Measurements from ENCODE around the gene BPIFB1. TPM values are rescaled to one million over a fixed set of nuclear protein-coding genes. Genes with fewer than 3 reads are reported as not detected.

BPIFB1 gene
- total and polyA plus RNA-seq, 2 of the 13 experiments (the other 11 are each of a cell fraction or from before 2014, with no cell fraction given): 0.82 to 4.4 TPM

DNA sequence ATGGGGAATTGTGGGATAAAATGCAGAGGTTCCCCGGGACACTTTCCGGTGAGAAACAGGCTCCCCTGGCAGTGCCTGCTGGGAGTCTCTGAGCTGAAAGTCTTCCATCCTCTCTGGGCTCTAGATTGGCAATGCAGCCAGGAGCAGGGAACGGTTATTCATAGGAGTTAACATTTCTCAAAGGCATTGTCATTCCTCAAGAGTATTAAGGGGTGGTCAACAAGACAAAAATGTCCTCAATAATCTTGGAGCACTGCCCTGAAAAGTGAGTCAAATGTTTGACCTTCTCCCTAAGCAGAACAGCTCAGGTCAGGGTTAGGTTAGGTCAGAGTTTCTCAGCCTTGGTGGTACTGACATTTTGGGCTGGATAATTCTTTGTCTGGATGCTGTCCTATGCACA lies 13.2 kb downstream of the BPIFB1 start:
- in situ Hi-C loops (cut with HindIII; ENCODE audit: extremely low pct_ligation_motif_present, low pct_unique_long_range_greater_than_20kb): no loop called here
- Histone ChIP-seq H3K4me3 (replicated peaks in 1 of 3; ENCODE audit: insufficient read depth in 1 of 3, low read depth in 2 of 3, low read length in 3 of 3) (no peak overlapping the region), H3K9ac (ENCODE audit: insufficient read depth, low read depth, low read length) (no peak overlapping the region), H3K4me1 (ENCODE audit: insufficient read depth, low read length) (0 out of 2 replicates have a peak, but pooled peaks cover 7% of the 10 kb centered on the region), H3K27me3 (ENCODE audit: control insufficient read depth in 1 of 2, insufficient read depth in 2 of 2, low read length in 2 of 2) (peaks cover 9 to 58% of the 10 kb centered on the region in 2 experiments), H3K79me2 (ENCODE audit: insufficient read depth, low read length) (no peaks in the 10 kb centered on the region), H3K9me3 (ENCODE audit: low read length) (no peaks in the 10 kb centered on the region), H3K27ac (ENCODE audit: extremely low read length, insufficient read depth, low read length) (no peak overlapping the region), H3K4me2 (ENCODE audit: low read depth, low read length) (no peak overlapping the region), H4K20me1 (ENCODE audit: insufficient read depth, low read length) (no peaks in the 10 kb centered on the region), H3K36me3 (replicated peaks in 1 of 2; ENCODE audit: control insufficient read depth in 1 of 2, insufficient read depth in 2 of 2, low read length in 2 of 2) (no peaks in the 10 kb centered on the region), H2AFZ (ENCODE audit: low read length) (no peak overlapping the region)
- DNase-seq (ENCODE audit: low spot score) (no peak), ATAC-seq (no peak), FAIRE-seq (no peak)
- no TSS peak for BruUV-seq (replicated peaks)
- ChIA-PET POLR2A (no interaction called here), CTCF (ENCODE audit: low intra/inter-chr PET ratio, low total read pairs) (interaction anchor here (1.0 kb wide), 1 partner anchor 33 kb away, joined by 3 read pairs; no protein-coding TSS in a partner anchor)
- intact Hi-C loops (cut with micrococcal nuclease; ENCODE audit: unreplicated experiment): no loop called here
- TF ChIP-seq ZNF260 (CRISPR knock-in tag; IDR thresholded peaks at IDR 0.05; ENCODE audit: borderline replicate concordance, low read depth): no peak
- TF ChIP-seq POLR2G (IDR thresholded peaks at IDR 0.05; ENCODE audit: low read depth, low read length): no peak
- TF ChIP-seq ZBTB42 (CRISPR knock-in tag; IDR thresholded peaks at IDR 0.05): no peak
- TF ChIP-seq ZNF788 (CRISPR knock-in tag; IDR thresholded peaks at IDR 0.05; ENCODE audit: borderline replicate concordance): no peak
- no peak for TF ChIP-seq SOX13 (IDR thresholded peaks at IDR 0.05)
- TF ChIP-seq SOX13 (CRISPR knock-in tag; conservative IDR thresholded peaks at IDR 0.05 in 1 of 2, IDR thresholded peaks at IDR 0.05 in 1 of 2): no peak
- TF ChIP-seq, protein P1, sequence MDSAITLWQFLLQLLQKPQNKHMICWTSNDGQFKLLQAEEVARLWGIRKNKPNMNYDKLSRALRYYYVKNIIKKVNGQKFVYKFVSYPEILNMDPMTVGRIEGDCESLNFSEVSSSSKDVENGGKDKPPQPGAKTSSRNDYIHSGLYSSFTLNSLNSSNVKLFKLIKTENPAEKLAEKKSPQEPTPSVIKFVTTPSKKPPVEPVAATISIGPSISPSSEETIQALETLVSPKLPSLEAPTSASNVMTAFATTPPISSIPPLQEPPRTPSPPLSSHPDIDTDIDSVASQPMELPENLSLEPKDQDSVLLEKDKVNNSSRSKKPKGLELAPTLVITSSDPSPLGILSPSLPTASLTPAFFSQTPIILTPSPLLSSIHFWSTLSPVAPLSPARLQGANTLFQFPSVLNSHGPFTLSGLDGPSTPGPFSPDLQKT (CRISPR knock-in tag; IDR thresholded peaks at IDR 0.05; ENCODE audit: borderline replicate concordance): no peak
- TF ChIP-seq ZFP62 (CRISPR knock-in tag; IDR thresholded peaks at IDR 0.05): no peak
- no peak for TF ChIP-seq NCOR1 (IDR thresholded peaks at IDR 0.05; ENCODE audit: borderline replicate concordance, low read length)
- TF ChIP-seq, protein P2, sequence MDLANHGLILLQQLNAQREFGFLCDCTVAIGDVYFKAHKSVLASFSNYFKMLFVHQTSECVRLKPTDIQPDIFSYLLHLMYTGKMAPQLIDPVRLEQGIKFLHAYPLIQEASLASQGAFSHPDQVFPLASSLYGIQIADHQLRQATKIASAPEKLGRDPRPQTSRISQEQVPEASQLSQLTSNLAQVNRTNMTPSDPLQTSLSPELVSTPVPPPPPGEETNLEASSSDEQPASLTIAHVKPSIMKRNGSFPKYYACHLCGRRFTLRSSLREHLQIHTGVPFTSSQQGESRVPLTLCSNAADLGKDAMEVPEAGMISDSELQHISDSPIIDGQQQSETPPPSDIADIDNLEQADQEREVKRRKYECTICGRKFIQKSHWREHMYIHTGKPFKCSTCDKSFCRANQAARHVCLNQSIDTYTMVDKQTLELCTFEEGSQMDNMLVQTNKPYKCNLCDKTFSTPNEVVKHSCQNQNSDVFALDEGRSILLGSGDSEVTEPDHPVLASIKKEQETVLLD (CRISPR knock-in tag; IDR thresholded peaks at IDR 0.05; ENCODE audit: low read depth): no peak
- TF ChIP-seq, protein P3, sequence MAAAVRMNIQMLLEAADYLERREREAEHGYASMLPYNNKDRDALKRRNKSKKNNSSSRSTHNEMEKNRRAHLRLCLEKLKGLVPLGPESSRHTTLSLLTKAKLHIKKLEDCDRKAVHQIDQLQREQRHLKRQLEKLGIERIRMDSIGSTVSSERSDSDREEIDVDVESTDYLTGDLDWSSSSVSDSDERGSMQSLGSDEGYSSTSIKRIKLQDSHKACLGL (CRISPR knock-in tag; IDR thresholded peaks at IDR 0.05): no peak
- TF ChIP-seq TOE1 (CRISPR knock-in tag; IDR thresholded peaks at IDR 0.05): no peak
- TF ChIP-seq ZNF850 (CRISPR knock-in tag; conservative IDR thresholded peaks at IDR 0.05): no peak
- no peak for TF ChIP-seq ZBTB38 (CRISPR knock-in tag; IDR thresholded peaks at IDR 0.05)
- TF ChIP-seq ETV5 (CRISPR knock-in tag; IDR thresholded peaks at IDR 0.05; ENCODE audit: borderline replicate concordance): no peak
- no peak for TF ChIP-seq MEIS1 (CRISPR knock-in tag; IDR thresholded peaks at IDR 0.05; ENCODE audit: borderline replicate concordance)
- WGBS (ENCODE audit: low lambda C conversion rate): 5% methylated on average over 3 of the region's 3 CpGs

All from HepG2 (cell line).